SIG-M5 treated with dmso at 0.1 percent for 504 hours (cell line): ENCODE measurements around the gene SPAG4.
A peak's percentile ranks its signal among the peaks of the same experiment; 100 is the strongest.

Experiments
- DNase-seq: peaks from one replicate; lab custom pipeline; 2025; ENCODE audit not compliant: unreplicated experiment; lab: John Stamatoyannopoulos, UW

SPAG4 gene

GRCh38 chr20:35619196-35620095 is 3.8 kb downstream of the SPAG4 start:
- peak; percentile 67 for DNase-seq

- DNase-seq = no peak
Observed at GRCh38 chr20:35620818-35621559, 5.4 kb downstream of the SPAG4 start.

- DNase-seq = no peak
Observed at GRCh38 chr20:35621560-35621946, 5.9 kb downstream of the SPAG4 start.

GRCh38 chr20:35625584-35626385 is 10.2 kb downstream of the SPAG4 start:
- no peak for DNase-seq

- DNase-seq = no peak
Observed at GRCh38 chr20:35626386-35627001, 10.9 kb downstream of the SPAG4 start.

GRCh38 chr20:35627121-35627520 is 11.5 kb downstream of the SPAG4 start:
- DNase-seq = no peak

GRCh38 chr20:35629427-35630145 is 14.0 kb downstream of the SPAG4 start:
- peak; percentile 60 for DNase-seq

- no peak for DNase-seq
Observed at GRCh38 chr20:35630636-35631035, 15.0 kb downstream of the SPAG4 start.

- no peak for DNase-seq
Observed at GRCh38 chr20:35632539-35633115, 17.0 kb downstream of the SPAG4 start.

GRCh38 chr20:35635652-35636051 is 20.0 kb downstream of the SPAG4 start:
- no peak for DNase-seq

GRCh38 chr20:35636095-35636494 is 20.5 kb downstream of the SPAG4 start:
- no peak for DNase-seq

GRCh38 chr20:35637276-35637675 is 21.6 kb downstream of the SPAG4 start:
- no peak for DNase-seq

- DNase-seq = no peak
Observed at GRCh38 chr20:35638751-35639150, 23.1 kb downstream of the SPAG4 start.

GRCh38 chr20:35640724-35641123 is 25.1 kb downstream of the SPAG4 start:
- no peak for DNase-seq

- DNase-seq = no peak
Observed at GRCh38 chr20:35641743-35642142, 26.1 kb downstream of the SPAG4 start.

- DNase-seq = no peak
Observed at GRCh38 chr20:35643045-35643444, 27.4 kb downstream of the SPAG4 start.

- no peak for DNase-seq
Observed at GRCh38 chr20:35644806-35645205, 29.2 kb downstream of the SPAG4 start.

- no peak for DNase-seq
Observed at GRCh38 chr20:35648836-35649235, 33.2 kb downstream of the SPAG4 start.

GRCh38 chr20:35650632-35651031 is 35.0 kb downstream of the SPAG4 start:
- no peak for DNase-seq

- DNase-seq = no peak
Observed at GRCh38 chr20:35651958-35652357, 36.3 kb downstream of the SPAG4 start.
